ENCODE results near the gene PRAMEF6.
"Not testable (repeated sequence)": the region's sequence is repeated elsewhere in the genome, so short reads cannot be mapped to it uniquely, and the experiment has no call there.

Gene PRAMEF6

DNA sequence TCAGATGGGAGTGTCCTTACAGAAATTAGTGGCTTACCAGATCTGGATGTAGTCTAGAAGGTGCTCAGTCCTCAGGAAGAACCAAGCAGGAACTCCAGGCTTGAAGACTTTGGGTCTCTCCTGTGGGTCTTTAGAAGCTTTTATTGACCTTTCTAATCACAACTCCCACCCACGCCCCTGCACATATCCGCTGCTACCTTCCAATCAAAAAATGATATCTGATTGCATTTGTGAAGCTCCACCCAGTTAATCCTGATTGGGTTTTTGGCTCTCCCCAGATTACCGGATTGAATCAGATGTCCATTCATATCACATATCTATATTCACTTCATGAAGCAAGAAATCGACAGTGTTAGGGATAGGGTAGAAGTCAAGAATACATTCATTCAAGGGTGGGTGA, at the start of gene PRAMEF6:
TSS of gene PRAMEF6 (minus strand) at position 101 of the 400 bp plus-strand sequence. CDS start 5,062 bp downstream, outside the sequence.
- DNase-seq (ENCODE audit: low read depth, low spot score), result not testable (repeated sequence)

DNA sequence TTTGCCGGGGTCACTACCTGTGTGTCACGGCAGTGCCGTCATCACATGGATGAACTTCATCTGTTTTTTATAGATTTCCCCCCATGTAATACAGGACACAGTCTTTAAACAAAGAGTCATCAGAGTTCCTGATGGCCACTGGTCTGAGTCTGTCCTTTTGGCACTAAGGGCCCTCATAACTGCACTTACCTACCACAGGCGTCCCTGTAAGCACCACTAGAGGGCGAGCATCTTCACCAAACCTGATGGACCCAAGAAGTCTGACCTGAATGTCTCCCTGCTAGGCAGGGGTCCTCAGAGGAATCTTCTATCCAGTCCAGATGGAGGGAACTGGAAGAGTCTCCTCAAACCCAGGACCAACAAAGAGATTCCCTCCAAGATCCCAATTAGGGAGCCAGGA, 23.0 kb downstream of the PRAMEF6 start:
- DNase-seq (ENCODE audit: low read depth, low spot score), result not testable (repeated sequence)

DNA sequence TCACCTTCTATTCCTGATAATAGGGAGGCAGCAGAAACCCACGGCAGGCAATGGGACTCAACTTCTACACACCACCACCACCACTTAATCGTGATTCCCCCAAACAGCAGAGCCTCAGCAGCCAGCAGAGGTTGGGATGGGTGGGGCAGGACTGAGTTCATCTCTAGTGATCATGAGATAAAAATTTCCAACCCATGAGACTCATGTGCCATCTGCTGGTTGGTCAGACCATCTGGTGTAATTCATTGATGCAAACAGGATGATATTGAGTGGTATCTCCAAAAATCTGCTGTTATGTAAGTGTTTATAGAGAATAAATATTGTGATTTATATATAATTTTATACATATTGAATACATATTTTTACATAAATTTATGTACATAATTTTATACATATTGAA, 25.6 kb downstream of the PRAMEF6 start:
- not testable (repeated sequence) for DNase-seq (ENCODE audit: low read depth, low spot score)

DNA sequence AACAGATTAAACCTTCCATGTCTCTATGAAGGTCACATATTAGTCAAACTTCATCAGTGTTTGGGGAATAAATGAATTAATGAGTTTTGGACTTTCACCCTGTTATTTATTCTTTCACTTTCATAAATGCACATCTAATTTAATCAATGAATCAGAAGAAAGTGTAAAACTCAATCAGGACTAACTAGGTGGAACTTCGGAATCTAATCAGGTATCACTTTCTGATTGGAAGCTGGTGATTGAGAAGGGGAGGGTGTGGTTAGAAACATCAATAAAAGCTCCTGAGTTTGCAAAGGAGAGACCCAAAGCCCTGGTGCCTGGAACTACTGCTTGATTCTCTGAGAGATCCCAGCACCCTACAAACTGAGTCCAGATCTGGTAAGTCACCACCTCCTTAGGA, 31.1 kb downstream of the PRAMEF6 start, which contains the start of gene PRAMEF7:
TSS of gene PRAMEF7 (plus strand) at position 301 of the 400 bp plus-strand sequence. CDS start 1,083 bp downstream, outside the sequence.
- DNase-seq (ENCODE audit: low read depth, low spot score), result not testable (repeated sequence)

DNA sequence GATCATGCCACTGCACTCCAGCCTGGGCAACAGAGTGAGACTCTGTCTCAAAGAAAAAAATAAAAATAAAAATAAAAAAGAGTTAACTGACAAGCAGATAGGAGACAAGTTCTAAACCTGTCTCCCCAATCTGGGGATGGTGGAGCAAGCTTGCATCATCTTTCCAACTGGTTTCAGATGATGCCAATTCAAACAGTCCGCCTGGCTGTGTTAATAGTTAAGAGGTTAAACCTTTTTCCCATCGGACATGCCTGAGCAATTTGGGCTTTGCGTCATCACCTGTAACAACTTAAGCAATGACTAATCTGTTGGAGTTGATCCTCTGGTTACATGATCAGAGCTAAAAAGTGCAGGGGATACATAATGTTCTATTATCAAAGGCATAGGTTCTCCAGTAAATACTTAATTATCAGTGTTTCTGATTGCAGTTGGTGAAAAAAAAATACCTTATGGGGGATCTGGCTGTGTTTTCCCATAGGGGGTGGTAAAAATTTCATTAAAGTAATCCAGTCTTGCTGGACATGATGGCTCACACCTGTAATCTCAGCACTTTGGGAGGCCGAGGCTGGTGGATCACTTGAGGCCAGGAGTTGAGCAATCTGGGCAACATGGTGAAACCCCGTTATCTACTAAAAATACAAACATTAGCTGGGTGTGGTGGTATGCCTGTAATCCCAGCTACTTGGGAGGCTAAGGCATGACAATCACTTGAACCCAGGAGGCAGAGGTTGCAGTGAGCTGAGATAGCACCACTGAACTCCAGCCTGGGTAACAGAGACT, 43.4 kb downstream of the PRAMEF6 start:
- not testable (repeated sequence) for DNase-seq (ENCODE audit: low read depth, low spot score)

DNA sequence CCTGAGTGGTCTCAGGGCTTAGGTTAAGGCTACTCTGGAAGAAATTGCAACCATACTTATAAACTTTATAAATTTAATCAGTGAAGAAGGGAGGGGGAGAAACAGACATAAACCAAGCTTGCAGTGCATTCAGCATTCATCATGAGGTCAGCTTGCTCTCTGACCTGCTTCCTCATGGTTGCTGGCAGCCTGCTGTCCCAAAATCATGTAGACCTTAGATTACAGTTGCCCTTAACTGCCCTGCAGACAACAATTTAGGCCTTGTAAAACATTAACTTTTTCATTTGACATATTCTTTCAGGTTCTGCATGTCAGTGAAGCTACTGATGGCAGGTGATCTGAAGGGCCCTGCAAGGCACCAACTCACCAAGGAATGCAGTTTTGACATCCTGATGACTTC, 48.2 kb downstream of the PRAMEF6 start:
- DNase-seq (ENCODE audit: low read depth, low spot score), result not testable (repeated sequence)

DNA sequence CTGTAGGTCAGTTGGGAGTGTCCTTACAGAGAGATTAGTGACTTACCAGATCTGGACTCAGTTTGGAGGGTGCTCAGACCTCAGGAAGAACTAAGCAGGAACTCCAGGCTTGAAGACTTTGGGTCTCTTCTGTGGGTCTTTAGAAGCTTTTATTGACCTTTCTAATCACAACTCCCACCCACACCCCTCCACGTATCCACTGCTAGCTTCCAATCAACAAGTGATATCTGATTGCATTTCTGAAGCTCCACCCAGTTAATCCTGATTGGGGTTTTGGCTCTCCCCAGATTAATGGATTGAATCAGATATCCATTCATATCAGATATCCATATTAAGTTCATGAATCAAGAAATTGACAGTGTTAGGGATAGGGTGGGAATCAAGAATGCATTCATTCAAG, 49.2 kb downstream of the PRAMEF6 start, which contains the start of gene PRAMEF10:
TSS of gene PRAMEF10 (minus strand) at position 101 of the 400 bp plus-strand sequence. CDS start 2,423 bp downstream, outside the sequence.
- DNase-seq (ENCODE audit: low read depth, low spot score), result not testable (repeated sequence)

Data from activated naive CD8-positive, alpha-beta T cell treated with anti-CD3 and anti-CD28 coated beads, Interleukin-2, amount 50 U/mL, for 16 hours (primary cell).